HepG2 (cell line): ENCODE data around the gene DCST2. TPM values are rescaled to one million over a fixed set of nuclear protein-coding genes. Genes with fewer than 3 reads are reported as not detected.
A peak's percentile ranks its signal among the peaks of the same experiment; 100 is the strongest.

ENCODE experiments used
- CBFB ChIP-seq: sonication (generic); formaldehyde crosslinking; IDR thresholded peaks from 2 replicates; pipeline ENCODE4 v1.4.0; 2020; ENCODE audit warnings: missing genetic modification reagents
- EEA1 ChIP-seq: sonication (generic); formaldehyde crosslinking; IDR thresholded peaks from 2 replicates; pipeline ENCODE4 v1.5.1; 2020; ENCODE audit warnings: mild to moderate bottlenecking, missing genetic modification reagents, borderline replicate concordance
- FOXO4 ChIP-seq: sonication (generic); formaldehyde crosslinking; conservative IDR thresholded peaks from 2 replicates; pipeline ENCODE4 v1.8.1; 2023; ENCODE audit warnings: missing genetic modification reagents
- GPN1 ChIP-seq: sonication (generic); formaldehyde crosslinking; IDR thresholded peaks from 2 replicates; pipeline ENCODE4 v1.5.1; 2020; ENCODE audit warnings: missing genetic modification reagents, borderline replicate concordance
- HDAC1 ChIP-seq: sonication (generic); formaldehyde crosslinking; IDR thresholded peaks from 2 replicates; pipeline ENCODE4 v1.5.1; 2020; ENCODE audit warnings: mild to moderate bottlenecking, missing genetic modification reagents
- IRF2 ChIP-seq: IDR thresholded peaks from 2 replicates; pipeline ENCODE4 v1.6.1; 2018; ENCODE audit warnings: missing genetic modification reagents, missing compliant biosample characterization
- MED13 ChIP-seq: sonication (generic); formaldehyde crosslinking; IDR thresholded peaks from 2 replicates; pipeline ENCODE4 v1.5.0; 2020; ENCODE audit warnings: missing genetic modification reagents
- NKX3-1 ChIP-seq: sonication (generic); formaldehyde crosslinking; IDR thresholded peaks from 2 replicates; pipeline ENCODE4 v1.5.0; 2020; ENCODE audit warnings: missing genetic modification reagents
- POGZ ChIP-seq: sonication (generic); formaldehyde crosslinking; IDR thresholded peaks from 2 replicates; pipeline ENCODE4 v1.4.0; 2020; ENCODE audit warnings: mild to moderate bottlenecking, missing genetic modification reagents
- TBL1XR1 ChIP-seq: fragments of 150-350 bp; IDR thresholded peaks from 2 replicates; pipeline ENCODE4 v1.6.1; 2014; ENCODE audit warnings: borderline replicate concordance, low read length; ENCODE audit not compliant: partially characterized antibody
- TFAP4 ChIP-seq: sonication (generic); IDR thresholded peaks from 2 replicates; pipeline ENCODE4 v1.6.1; 2016; ENCODE audit warnings: low read depth, borderline replicate concordance
- ZBTB7A ChIP-seq: sonication (generic); formaldehyde crosslinking; IDR thresholded peaks from 2 replicates; pipeline ENCODE4 v1.8.0; 2022; ENCODE audit warnings: mild to moderate bottlenecking, missing genetic modification reagents
- ZNF460 ChIP-seq: sonication (generic); formaldehyde crosslinking; IDR thresholded peaks from 2 replicates; pipeline ENCODE4 v1.5.1; 2020; ENCODE audit warnings: missing genetic modification reagents, mild to moderate bottlenecking, borderline replicate concordance
- ZNF709 ChIP-seq: sonication (generic); formaldehyde crosslinking; IDR thresholded peaks from 2 replicates; pipeline ENCODE4 v1.5.0; 2020; ENCODE audit warnings: mild to moderate bottlenecking, missing genetic modification reagents
- polyA plus RNA-seq, 8 experiments: library from polyadenylated mRNA; depleted of rRNA in 3 of 8; stranded (reverse) in 7 of 8; unstranded in 1 of 8; fragments of >200 nt; fragmentation: Illumina TruSeq in 4 of 8; extraction: Trizol in 4 of 8; gene quantifications; 2 replicates each; pipeline versions ENCODE4 v1.2.1 to v1.2.3, GENCODE V29; 2011 to 2016; ENCODE audit warnings: low read depth in 4 of 8, missing spikeins in 1 of 8, mixed read lengths in 1 of 8; ENCODE audit not compliant: insufficient read depth in 1 of 8
- total RNA-seq, 5 experiments: library from RNA; depleted of rRNA; stranded (reverse); fragments of >200 nt; fragmentation: Illumina TruSeq; extraction: Trizol; gene quantifications; 2 replicates each; pipeline ENCODE4 v1.2.3, GENCODE V29; 2016; ENCODE audit warnings: low read depth in 1 of 5
- TF ChIP-seq, protein P1 (sequence below): sonication (generic); formaldehyde crosslinking; IDR thresholded peaks from 2 replicates; pipeline ENCODE4 v1.9.0; 2021; ENCODE audit warnings: missing genetic modification reagents, borderline replicate concordance
- TF ChIP-seq, protein P2 (sequence below): sonication (generic); formaldehyde crosslinking; conservative IDR thresholded peaks from 2 replicates; pipeline ENCODE4 v1.4.0; 2020; ENCODE audit warnings: mild to moderate bottlenecking, missing genetic modification reagents, moderate library complexity
- TF ChIP-seq, protein P3 (sequence below): sonication (generic); formaldehyde crosslinking; IDR thresholded peaks from 2 replicates; pipeline ENCODE4 v1.5.1; 2020; ENCODE audit warnings: missing genetic modification reagents, mild to moderate bottlenecking, borderline replicate concordance
- TF ChIP-seq, protein P4 (sequence below): sonication (generic); formaldehyde crosslinking; conservative IDR thresholded peaks from 2 replicates; pipeline ENCODE4 v1.8.0; 2022; ENCODE audit warnings: low read depth, missing genetic modification reagents

Gene DCST2
- total and polyA plus RNA-seq, 2 of the 13 experiments (the other 11 are each of a cell fraction or from before 2014, with no cell fraction given) = 0.74 TPM; not detected in 1

DNA sequence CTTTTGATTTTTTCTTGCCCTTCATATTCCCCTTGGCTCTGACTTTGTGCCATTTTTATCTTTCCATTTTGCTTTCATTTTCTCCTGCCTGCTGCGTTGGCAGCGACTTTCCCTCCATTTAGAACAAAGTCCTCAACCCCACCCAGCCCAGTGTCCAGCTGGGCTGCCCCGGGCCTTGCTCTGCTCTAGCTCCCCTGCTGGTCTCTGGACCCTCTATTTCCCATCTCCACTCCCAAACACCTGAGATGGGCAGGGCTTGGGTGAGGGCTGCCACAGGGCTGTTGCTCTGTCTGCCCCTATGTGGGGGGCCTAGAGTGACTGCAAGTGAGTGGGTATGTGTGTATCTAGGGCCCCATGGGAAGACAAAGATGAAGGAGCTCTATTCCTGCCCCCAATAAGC is 10.2 kb upstream of the DCST2 start (continued):
- TF ChIP-seq, protein P1, sequence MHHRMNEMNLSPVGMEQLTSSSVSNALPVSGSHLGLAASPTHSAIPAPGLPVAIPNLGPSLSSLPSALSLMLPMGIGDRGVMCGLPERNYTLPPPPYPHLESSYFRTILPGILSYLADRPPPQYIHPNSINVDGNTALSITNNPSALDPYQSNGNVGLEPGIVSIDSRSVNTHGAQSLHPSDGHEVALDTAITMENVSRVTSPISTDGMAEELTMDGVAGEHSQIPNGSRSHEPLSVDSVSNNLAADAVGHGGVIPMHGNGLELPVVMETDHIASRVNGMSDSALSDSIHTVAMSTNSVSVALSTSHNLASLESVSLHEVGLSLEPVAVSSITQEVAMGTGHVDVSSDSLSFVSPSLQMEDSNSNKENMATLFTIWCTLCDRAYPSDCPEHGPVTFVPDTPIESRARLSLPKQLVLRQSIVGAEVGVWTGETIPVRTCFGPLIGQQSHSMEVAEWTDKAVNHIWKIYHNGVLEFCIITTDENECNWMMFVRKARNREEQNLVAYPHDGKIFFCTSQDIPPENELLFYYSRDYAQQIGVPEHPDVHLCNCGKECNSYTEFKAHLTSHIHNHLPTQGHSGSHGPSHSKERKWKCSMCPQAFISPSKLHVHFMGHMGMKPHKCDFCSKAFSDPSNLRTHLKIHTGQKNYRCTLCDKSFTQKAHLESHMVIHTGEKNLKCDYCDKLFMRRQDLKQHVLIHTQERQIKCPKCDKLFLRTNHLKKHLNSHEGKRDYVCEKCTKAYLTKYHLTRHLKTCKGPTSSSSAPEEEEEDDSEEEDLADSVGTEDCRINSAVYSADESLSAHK (CRISPR knock-in tag) = no peak
- TF ChIP-seq FOXO4 = no peak
- peak; percentile 52 for TF ChIP-seq IRF2 (CRISPR knock-in tag)
- TF ChIP-seq NKX3-1 (CRISPR knock-in tag) = no peak
- no peak for TF ChIP-seq EEA1 (CRISPR knock-in tag)
- TF ChIP-seq, protein P2, sequence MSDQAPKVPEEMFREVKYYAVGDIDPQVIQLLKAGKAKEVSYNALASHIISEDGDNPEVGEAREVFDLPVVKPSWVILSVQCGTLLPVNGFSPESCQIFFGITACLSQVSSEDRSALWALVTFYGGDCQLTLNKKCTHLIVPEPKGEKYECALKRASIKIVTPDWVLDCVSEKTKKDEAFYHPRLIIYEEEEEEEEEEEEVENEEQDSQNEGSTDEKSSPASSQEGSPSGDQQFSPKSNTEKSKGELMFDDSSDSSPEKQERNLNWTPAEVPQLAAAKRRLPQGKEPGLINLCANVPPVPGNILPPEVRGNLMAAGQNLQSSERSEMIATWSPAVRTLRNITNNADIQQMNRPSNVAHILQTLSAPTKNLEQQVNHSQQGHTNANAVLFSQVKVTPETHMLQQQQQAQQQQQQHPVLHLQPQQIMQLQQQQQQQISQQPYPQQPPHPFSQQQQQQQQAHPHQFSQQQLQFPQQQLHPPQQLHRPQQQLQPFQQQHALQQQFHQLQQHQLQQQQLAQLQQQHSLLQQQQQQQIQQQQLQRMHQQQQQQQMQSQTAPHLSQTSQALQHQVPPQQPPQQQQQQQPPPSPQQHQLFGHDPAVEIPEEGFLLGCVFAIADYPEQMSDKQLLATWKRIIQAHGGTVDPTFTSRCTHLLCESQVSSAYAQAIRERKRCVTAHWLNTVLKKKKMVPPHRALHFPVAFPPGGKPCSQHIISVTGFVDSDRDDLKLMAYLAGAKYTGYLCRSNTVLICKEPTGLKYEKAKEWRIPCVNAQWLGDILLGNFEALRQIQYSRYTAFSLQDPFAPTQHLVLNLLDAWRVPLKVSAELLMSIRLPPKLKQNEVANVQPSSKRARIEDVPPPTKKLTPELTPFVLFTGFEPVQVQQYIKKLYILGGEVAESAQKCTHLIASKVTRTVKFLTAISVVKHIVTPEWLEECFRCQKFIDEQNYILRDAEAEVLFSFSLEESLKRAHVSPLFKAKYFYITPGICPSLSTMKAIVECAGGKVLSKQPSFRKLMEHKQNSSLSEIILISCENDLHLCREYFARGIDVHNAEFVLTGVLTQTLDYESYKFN (CRISPR knock-in tag) = peak; percentile 33; the same call in 1 of the 2 replicates
- TF ChIP-seq, protein P3, sequence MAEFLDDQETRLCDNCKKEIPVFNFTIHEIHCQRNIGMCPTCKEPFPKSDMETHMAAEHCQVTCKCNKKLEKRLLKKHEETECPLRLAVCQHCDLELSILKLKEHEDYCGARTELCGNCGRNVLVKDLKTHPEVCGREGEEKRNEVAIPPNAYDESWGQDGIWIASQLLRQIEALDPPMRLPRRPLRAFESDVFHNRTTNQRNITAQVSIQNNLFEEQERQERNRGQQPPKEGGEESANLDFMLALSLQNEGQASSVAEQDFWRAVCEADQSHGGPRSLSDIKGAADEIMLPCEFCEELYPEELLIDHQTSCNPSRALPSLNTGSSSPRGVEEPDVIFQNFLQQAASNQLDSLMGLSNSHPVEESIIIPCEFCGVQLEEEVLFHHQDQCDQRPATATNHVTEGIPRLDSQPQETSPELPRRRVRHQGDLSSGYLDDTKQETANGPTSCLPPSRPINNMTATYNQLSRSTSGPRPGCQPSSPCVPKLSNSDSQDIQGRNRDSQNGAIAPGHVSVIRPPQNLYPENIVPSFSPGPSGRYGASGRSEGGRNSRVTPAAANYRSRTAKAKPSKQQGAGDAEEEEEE (CRISPR knock-in tag) = no peak
- TF ChIP-seq CBFB (CRISPR knock-in tag) = no peak
- TF ChIP-seq TBL1XR1 = no peak
- 0 out of 2 replicates have a peak, but pooled peaks have one; percentile 37 for TF ChIP-seq HDAC1 (CRISPR knock-in tag)
- no peak for TF ChIP-seq POGZ
- peak; percentile 82; the same call in 1 of the 2 replicates for TF ChIP-seq TFAP4
- no peak for TF ChIP-seq GPN1 (CRISPR knock-in tag)
- TF ChIP-seq ZNF709 (CRISPR knock-in tag) = no peak
- TF ChIP-seq ZBTB7A (CRISPR knock-in tag) = 0 out of 2 replicates have a peak, but pooled peaks have one; percentile 40
- TF ChIP-seq, protein P4, sequence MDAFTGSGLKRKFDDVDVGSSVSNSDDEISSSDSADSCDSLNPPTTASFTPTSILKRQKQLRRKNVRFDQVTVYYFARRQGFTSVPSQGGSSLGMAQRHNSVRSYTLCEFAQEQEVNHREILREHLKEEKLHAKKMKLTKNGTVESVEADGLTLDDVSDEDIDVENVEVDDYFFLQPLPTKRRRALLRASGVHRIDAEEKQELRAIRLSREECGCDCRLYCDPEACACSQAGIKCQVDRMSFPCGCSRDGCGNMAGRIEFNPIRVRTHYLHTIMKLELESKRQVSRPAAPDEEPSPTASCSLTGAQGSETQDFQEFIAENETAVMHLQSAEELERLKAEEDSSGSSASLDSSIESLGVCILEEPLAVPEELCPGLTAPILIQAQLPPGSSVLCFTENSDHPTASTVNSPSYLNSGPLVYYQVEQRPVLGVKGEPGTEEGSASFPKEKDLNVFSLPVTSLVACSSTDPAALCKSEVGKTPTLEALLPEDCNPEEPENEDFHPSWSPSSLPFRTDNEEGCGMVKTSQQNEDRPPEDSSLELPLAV (CRISPR knock-in tag) = no peak
- no peak for TF ChIP-seq ZNF460 (CRISPR knock-in tag)
- no peak for TF ChIP-seq MED13 (CRISPR knock-in tag)
